HCT116 (cell line): ENCODE results near the gene NKX2-1. TPM values are rescaled to one million over a fixed set of nuclear protein-coding genes. Genes with fewer than 3 reads are reported as not detected.

Experiments used
- ATAC-seq: fragments of 200-7000 bp; cut with Tn5 transposase; 2 replicates; pipeline ENCODE4 v1.9.1; 2020; ENCODE audit warnings: mild to moderate bottlenecking, moderate library complexity
- Bru-seq: library from RNA; stranded (reverse); fragments of 400-500 nt; gene quantifications from one replicate; lab custom pipeline; 2021; lab: Mats Ljungman, UMichigan
- BruChase-seq, 2 experiments: library from RNA; stranded (reverse); fragments of 400-500 nt; gene quantifications; one replicate each; lab custom pipeline; 2021; lab: Mats Ljungman, UMichigan
- BruUV-seq: library from RNA; stranded (reverse); fragments of 400-500 nt; replicated peaks from 2 replicates; lab custom pipeline; 2021; lab: Mats Ljungman, UMichigan
- CTCF ChIA-PET: fragments of 300-600 bp; sonication (Branson Sonifier 250); formaldehyde crosslinking; loops from one replicate; lab custom pipeline; 2021; ENCODE audit warnings: antibody characterized with exemption; lab: Charles Lee
- POLR2A ChIA-PET: fragments of 300-600, 350-600 bp; sonication (Branson Sonifier 250); formaldehyde crosslinking; loops from one replicate; lab custom pipeline; 2021; ENCODE audit warnings: antibody characterized with exemption; lab: Charles Lee
- RAD21 ChIA-PET, 2 experiments: fragments of 300-600 bp; sonication (Branson Sonifier 250); formaldehyde crosslinking; loops; one replicate each; lab custom pipeline; 2023; ENCODE audit warnings: low total read pairs in 2 of 2; ENCODE audit not compliant: uncharacterized antibody in 2 of 2, unreplicated experiment in 2 of 2, low non-redundant PET in 1 of 2; lab: Charles Lee
- DNase-seq: peaks from one replicate; pipeline ENCODE4 v3.0.0-alpha.2; 2010; ENCODE audit warnings: low read depth, low spot score
- H2AFZ ChIP-seq: fragments of 200-600 bp; shearing (Covaris generic), sonication (generic); 2 replicates; pipeline ENCODE4 v1.6.1; 2017; ENCODE audit warnings: low read depth, mixed run types, mixed read lengths, antibody characterized with exemption, low read length; ENCODE audit not compliant: poor library complexity, severe bottlenecking
- H3K27ac ChIP-seq: 2 replicates; pipeline ENCODE4 v1.5.1; 2012; ENCODE audit warnings: low read depth, low read length
- H3K27me3 ChIP-seq: fragments of 200-600 bp; sonication (generic); 2 replicates; pipeline ENCODE4 v1.6.1; 2016; ENCODE audit warnings: mixed run types, low read length, mixed read lengths; ENCODE audit not compliant: insufficient read depth
- H3K36me3 ChIP-seq, 2 experiments: fragments of 200-500 bp in 1 of 2; fragments of 200-600 bp in 1 of 2; sonication (Bioruptor generic) in 1 of 2; sonication (generic) in 1 of 2; 2 replicates each; pipeline versions ENCODE4 v1.5.1 to v1.6.1; 2014 to 2016; ENCODE audit warnings: low read length in 2 of 2, inconsistent platforms in 1 of 2, mixed read lengths in 1 of 2, mixed run types in 1 of 2; ENCODE audit not compliant: insufficient read depth in 2 of 2, control insufficient read depth in 1 of 2
- H3K4me1 ChIP-seq, 2 experiments: fragments of 200-600 bp in 1 of 2; sonication (generic) in 1 of 2; 2 replicates each; pipeline versions ENCODE4 v1.5.1 to v1.6.1; 2012 to 2017; ENCODE audit warnings: low read length in 2 of 2, inconsistent platforms in 1 of 2, mild to moderate bottlenecking in 1 of 2, mixed read lengths in 1 of 2, mixed run types in 1 of 2, moderate library complexity in 1 of 2; ENCODE audit not compliant: insufficient read depth in 2 of 2, control insufficient read depth in 1 of 2
- H3K4me2 ChIP-seq: fragments of 200-600 bp; sonication (generic); 2 replicates; pipeline ENCODE4 v1.6.1; 2017; ENCODE audit warnings: mixed run types, low read length, mixed read lengths
- H3K4me3 ChIP-seq, 2 experiments: fragments of 200-600 bp in 1 of 2; sonication (generic) in 1 of 2; replicated peaks in 1 of 2; 2 replicates each; pipeline ENCODE4 v1.5.1; 2011 to 2016; ENCODE audit warnings: low read length in 2 of 2, control low read depth in 1 of 2, low read depth in 1 of 2, mild to moderate bottlenecking in 1 of 2, mixed read lengths in 1 of 2, mixed run types in 1 of 2
- H3K79me2 ChIP-seq: fragments of 200-600 bp; sonication (generic); 2 replicates; pipeline ENCODE4 v1.6.1; 2017; ENCODE audit warnings: mild to moderate bottlenecking, mixed run types, low read length, moderate library complexity, mixed read lengths; ENCODE audit not compliant: insufficient read depth
- H3K9ac ChIP-seq: fragments of 200-600 bp; sonication (generic); 2 replicates; pipeline ENCODE4 v1.6.1; 2016; ENCODE audit warnings: low read length, mixed read lengths
- H3K9me2 ChIP-seq: fragments of 200-600 bp; sonication (generic), shearing (Covaris generic); 2 replicates; pipeline ENCODE4 v1.6.1; 2017; ENCODE audit warnings: mixed run types, mild to moderate bottlenecking, moderate library complexity; ENCODE audit not compliant: insufficient read depth
- H3K9me3 ChIP-seq, 2 experiments: fragments of 200-500 bp in 1 of 2; fragments of 200-600 bp in 1 of 2; sonication (Bioruptor generic) in 1 of 2; sonication (generic) in 1 of 2; 2 replicates each; pipeline ENCODE4 v1.6.1; 2014 to 2017; ENCODE audit warnings: low read length in 2 of 2, mixed read lengths in 2 of 2, inconsistent platforms in 1 of 2, low read depth in 1 of 2, mild to moderate bottlenecking in 1 of 2, mixed run types in 1 of 2, moderate library complexity in 1 of 2; ENCODE audit not compliant: control insufficient read depth in 1 of 2, insufficient read depth in 1 of 2
- H4K20me1 ChIP-seq: fragments of 200-600 bp; sonication (generic), shearing (Covaris generic); 2 replicates; pipeline ENCODE4 v1.6.1; 2017; ENCODE audit warnings: mixed run types, mild to moderate bottlenecking, moderate library complexity; ENCODE audit not compliant: insufficient read depth
- ATF3 ChIP-seq: IDR thresholded peaks from 2 replicates; pipeline ENCODE4 v1.6.1; 2012
- CEBPB ChIP-seq: IDR thresholded peaks from 2 replicates; pipeline ENCODE4 v1.6.1; 2012; ENCODE audit warnings: low read depth
- ELF1 ChIP-seq: IDR thresholded peaks from 2 replicates; pipeline ENCODE4 v1.6.1; 2012; ENCODE audit warnings: low read depth, borderline replicate concordance
- FOSL1 ChIP-seq: IDR thresholded peaks from 2 replicates; pipeline ENCODE4 v1.6.1; 2012; ENCODE audit warnings: low read depth
- JUND ChIP-seq: IDR thresholded peaks from 2 replicates; pipeline ENCODE4 v1.6.1; 2012
- POLR2AphosphoS5 ChIP-seq: IDR thresholded peaks from 2 replicates; pipeline ENCODE4 v1.6.1; 2011; ENCODE audit warnings: mild to moderate bottlenecking, low read depth, low read length, moderate library complexity
- SP1 ChIP-seq: IDR thresholded peaks from 2 replicates; pipeline ENCODE4 v1.6.1; 2012; ENCODE audit warnings: low read depth
- SRF ChIP-seq: IDR thresholded peaks from 2 replicates; pipeline ENCODE4 v1.6.1; 2012; ENCODE audit warnings: low read depth
- TCF7L2 ChIP-seq: IDR thresholded peaks from 2 replicates; pipeline ENCODE4 v1.7.0; 2011; ENCODE audit warnings: borderline replicate concordance, inconsistent platforms; ENCODE audit not compliant: insufficient read depth, insufficient read length; ENCODE audit errors: extremely low read depth
- ZBTB33 ChIP-seq: IDR thresholded peaks from 2 replicates; pipeline ENCODE4 v1.6.1; 2011; ENCODE audit warnings: mild to moderate bottlenecking, low read length, moderate library complexity; ENCODE audit not compliant: insufficient replicate concordance; ENCODE audit errors: extremely low read depth
- ZNF274 ChIP-seq: fragments of 200-500 bp; sonication (Bioruptor generic); IDR thresholded peaks from 2 replicates; pipeline ENCODE4 v1.6.1; 2014; ENCODE audit warnings: mild to moderate bottlenecking, low read depth, low read length, inconsistent platforms
- intact Hi-C: fragments of 100-400 bp; cut with micrococcal nuclease; formaldehyde crosslinking; loops from 2 replicates; pipeline ENCODE4 v1.10.0; 2022
- long read RNA-seq: library from polyadenylated mRNA; unstranded; transcript quantifications from one replicate; pipeline ENCODE4 v2.0.0, GENCODE V29; 2021; ENCODE audit not compliant: unreplicated experiment
- polyA plus RNA-seq: library from polyadenylated mRNA; unstranded; fragments of >200 nt; gene quantifications from 2 replicates; pipeline ENCODE4 v1.2.1, GENCODE V29; 2012; ENCODE audit warnings: missing spikeins
- total RNA-seq: library from RNA; stranded (reverse); gene quantifications from one replicate; pipeline ENCODE4 v1.2.1, GENCODE V29; 2021; ENCODE audit not compliant: unreplicated experiment
- TF ChIP-seq, protein P1 (sequence below): IDR thresholded peaks from 2 replicates; pipeline ENCODE4 v1.6.1; 2012

The NKX2-1 gene
- 0.84 TPM for total RNA-seq
- polyA plus RNA-seq = 0.77 and 0.95 TPM in 2 replicates
- Bru-seq, nascent RNA = percentile 18 among the genes with signal in this experiment
- percentile 34 among the genes with signal in this experiment for BruChase-seq, experiment 1, labeled RNA remaining after a 6-hour chase
- percentile 34 among the genes with signal in this experiment for BruChase-seq, experiment 2, labeled RNA remaining after a 2-hour chase
- long read RNA-seq, partial matches to known transcripts = 0 of 3 reads
- long read RNA-seq, other reads (novel, unspliced or antisense) = 3 of 3 reads

GRCh38 chr14:36519431-36520321 is at the start of gene NKX2-1:
Gene NKX2-1, minus strand, starts transcription at chr14:36520232. Its CDS starts 103 bp downstream, at chr14:36520129.
- DNase-seq = no peak

More at GRCh38 chr14:36519431-36520321, at the start of gene NKX2-1:
- no peaks in the 10 kb centered on the region for H4K20me1 ChIP-seq
- POLR2A ChIA-PET = no interaction called here
- no peaks in the 10 kb centered on the region for H3K27me3 ChIP-seq
- RAD21 ChIA-PET = interaction anchor here in 1 of 2 experiments (0.6 kb wide), 1 partner anchor 44 kb away, joined by 4 read pairs; no protein-coding TSS in a partner anchor
- peak within 1 kb of the TSS; percentile 43; the same call in 1 of the 2 replicates for H3K9ac ChIP-seq
- TF ChIP-seq, protein P1, sequence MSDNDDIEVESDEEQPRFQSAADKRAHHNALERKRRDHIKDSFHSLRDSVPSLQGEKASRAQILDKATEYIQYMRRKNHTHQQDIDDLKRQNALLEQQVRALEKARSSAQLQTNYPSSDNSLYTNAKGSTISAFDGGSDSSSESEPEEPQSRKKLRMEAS = no peak
- TF ChIP-seq TCF7L2 = no peak
- no peak for TF ChIP-seq POLR2AphosphoS5
- no peak for TF ChIP-seq ZNF274
- TF ChIP-seq CEBPB = no peak
- no peak for TF ChIP-seq ATF3
- TF ChIP-seq JUND = no peak
- no peak for TF ChIP-seq ELF1
- no peak for TF ChIP-seq FOSL1
- no peak for TF ChIP-seq SRF
- no peak for TF ChIP-seq SP1
- TF ChIP-seq ZBTB33 = no peak
- no peaks in the 10 kb centered on the region for H3K9me3 ChIP-seq
- no peaks in the 10 kb centered on the region for H3K9me2 ChIP-seq
- CTCF ChIA-PET = interaction anchor here (1.0 kb wide), 1 partner anchor 86 kb away, joined by 3 read pairs; no protein-coding TSS in a partner anchor
- H3K4me2 ChIP-seq = peak within 1 kb of the TSS; percentile 79
- no peaks in the 10 kb centered on the region for H3K79me2 ChIP-seq
- H3K4me3 ChIP-seq = peak within 1 kb of the TSS; percentile 50 to 58
- intact Hi-C loops = no loop called here
- peaks cover 0 to 11% of the 10 kb centered on the region in 2 experiments; a peak in 2 of 4 replicates for H3K4me1 ChIP-seq
- no peak within 1 kb of the TSS for H3K27ac ChIP-seq
- ATAC-seq = peak; percentile 71
- peak within 1 kb of the TSS; percentile 90 for H2AFZ ChIP-seq
- H3K36me3 ChIP-seq = no peaks in the 10 kb centered on the region
- no TSS peak for BruUV-seq
